Transverse colon (tissue), 4 donors: Measurements from ENCODE around the gene PACRG.
"Not testable (repeated sequence)": the region's sequence is repeated elsewhere in the genome, so short reads cannot be mapped to it uniquely, and the experiment has no call there.

Experiments
- EP300 ChIP-seq: sonication (generic); formaldehyde crosslinking; IDR thresholded peaks from one replicate; pipeline ENCODE4 v1.6.1; 2017; ENCODE audit warnings: antibody characterized with exemption, low read depth
- POLR2A ChIP-seq: fragments of 450-650 bp; IDR thresholded peaks from one replicate; pipeline ENCODE4 v1.6.1; 2016; ENCODE audit warnings: antibody characterized with exemption, mild to moderate bottlenecking, moderate library complexity
- POLR2AphosphoS5 ChIP-seq, 3 donors: sonication (generic); formaldehyde crosslinking; IDR thresholded peaks; one replicate each; pipeline ENCODE4 v1.6.1; 2016; ENCODE audit warnings: antibody characterized with exemption in 3 of 3
- TF ChIP-seq, protein P1 (sequence below), 5 experiments: fragments of 200-600 bp in 3 of 5; fragments of 450-650 bp in 2 of 5; sonication (generic) in 3 of 5; IDR thresholded peaks; 1 replicate in 2 of 5; 2 replicates in 3 of 5; pipeline ENCODE4 v1.5.1; 2016 to 2017; ENCODE audit warnings: antibody characterized with exemption in 5 of 5, inconsistent platforms in 3 of 5, mild to moderate bottlenecking in 2 of 5, moderate library complexity in 1 of 5

DNA sequence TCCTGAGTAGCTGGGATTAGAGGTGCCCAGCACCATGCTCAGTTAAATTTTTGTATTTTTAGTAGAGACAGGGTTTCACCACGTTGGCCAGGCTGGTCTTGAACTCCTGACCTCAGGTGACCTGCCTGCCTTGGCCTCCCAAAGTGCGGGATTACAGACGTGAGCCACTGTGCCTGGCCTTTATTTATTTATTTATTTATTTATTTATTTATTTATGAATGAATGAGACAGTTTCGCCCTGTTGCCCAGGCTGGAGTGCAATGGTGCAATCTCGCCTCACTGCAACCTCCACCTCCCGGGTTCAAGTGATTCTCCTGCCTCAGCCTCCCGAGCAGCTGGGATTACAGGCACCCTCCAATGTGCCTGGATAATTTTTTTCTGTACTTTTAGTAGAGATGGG lies 48.9 kb upstream of the PACRG start:
- TF ChIP-seq, protein P1, sequence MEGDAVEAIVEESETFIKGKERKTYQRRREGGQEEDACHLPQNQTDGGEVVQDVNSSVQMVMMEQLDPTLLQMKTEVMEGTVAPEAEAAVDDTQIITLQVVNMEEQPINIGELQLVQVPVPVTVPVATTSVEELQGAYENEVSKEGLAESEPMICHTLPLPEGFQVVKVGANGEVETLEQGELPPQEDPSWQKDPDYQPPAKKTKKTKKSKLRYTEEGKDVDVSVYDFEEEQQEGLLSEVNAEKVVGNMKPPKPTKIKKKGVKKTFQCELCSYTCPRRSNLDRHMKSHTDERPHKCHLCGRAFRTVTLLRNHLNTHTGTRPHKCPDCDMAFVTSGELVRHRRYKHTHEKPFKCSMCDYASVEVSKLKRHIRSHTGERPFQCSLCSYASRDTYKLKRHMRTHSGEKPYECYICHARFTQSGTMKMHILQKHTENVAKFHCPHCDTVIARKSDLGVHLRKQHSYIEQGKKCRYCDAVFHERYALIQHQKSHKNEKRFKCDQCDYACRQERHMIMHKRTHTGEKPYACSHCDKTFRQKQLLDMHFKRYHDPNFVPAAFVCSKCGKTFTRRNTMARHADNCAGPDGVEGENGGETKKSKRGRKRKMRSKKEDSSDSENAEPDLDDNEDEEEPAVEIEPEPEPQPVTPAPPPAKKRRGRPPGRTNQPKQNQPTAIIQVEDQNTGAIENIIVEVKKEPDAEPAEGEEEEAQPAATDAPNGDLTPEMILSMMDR (IDR thresholded peaks at IDR 0.05) = not testable (repeated sequence)
- not testable (repeated sequence) for TF ChIP-seq EP300; POLR2AphosphoS5 (IDR thresholded peaks at IDR 0.05); POLR2A
